Stimulated activated CD4-positive, alpha-beta T cell treated with anti-CD3 and anti-CD28 coated beads, Interleukin-4, amount 100 ng/mL, for 4 hours (primary cell): ENCODE results near the gene RAPGEFL1.
"Not testable (repeated sequence)": the region's sequence is repeated elsewhere in the genome, so short reads cannot be mapped to it uniquely, and the experiment has no call there.

Experiments
- DNase-seq, 2 experiments: peaks; one replicate each; pipeline ENCODE4 v3.0.0-alpha.2; 2020

RAPGEFL1 gene

GRCh38 chr17:40175928-40176753 lies 1.1 kb upstream of the RAPGEFL1 start:
- DNase-seq, result no peak

- DNase-seq, result no peak
Measured at GRCh38 chr17:40176754-40177110, 538 bp upstream of the RAPGEFL1 start.

- no peak for DNase-seq
Measured at GRCh38 chr17:40178021-40178601, 841 bp downstream of the RAPGEFL1 start.

GRCh38 chr17:40178660-40179059 lies 1.4 kb downstream of the RAPGEFL1 start:
- DNase-seq, result no peak

DNA sequence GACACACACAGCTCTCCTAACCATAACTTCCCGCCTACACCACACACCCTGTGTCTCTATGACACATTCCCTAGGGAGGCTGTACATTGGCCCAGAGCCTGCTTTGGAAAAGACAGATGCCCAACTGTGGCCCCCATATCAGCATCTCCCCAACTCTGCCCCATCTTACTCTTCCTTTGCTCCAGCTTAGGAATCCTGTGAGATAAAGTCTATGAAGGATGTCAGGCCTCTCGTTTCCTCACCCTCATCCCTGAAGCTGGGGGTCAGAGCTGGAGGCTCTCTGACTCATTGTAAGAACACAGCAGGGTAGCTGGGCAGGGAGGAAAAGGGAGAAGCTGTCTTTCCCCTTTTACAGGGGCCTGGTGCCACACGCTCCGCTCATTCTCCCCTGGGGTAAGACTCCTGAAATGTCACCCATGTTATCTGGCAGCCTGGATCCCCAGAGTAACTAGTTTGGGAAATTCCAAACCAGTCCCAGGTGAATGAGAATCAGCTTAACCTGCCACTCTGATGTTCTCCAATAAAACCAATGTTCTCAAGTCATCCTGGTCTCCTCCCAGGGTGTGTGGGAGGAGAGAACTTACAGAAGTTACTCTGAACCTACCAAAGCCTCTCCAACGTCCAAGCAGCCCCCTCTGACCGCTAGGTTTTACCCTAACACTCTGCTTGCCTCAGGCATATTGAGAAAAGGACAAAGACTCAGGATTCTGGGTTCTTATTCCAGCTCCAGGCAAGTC lies 2.8 kb downstream of the RAPGEFL1 start:
- DNase-seq, result no peak

GRCh38 chr17:40180694-40181093 lies 3.4 kb downstream of the RAPGEFL1 start:
- DNase-seq, result no peak

DNA sequence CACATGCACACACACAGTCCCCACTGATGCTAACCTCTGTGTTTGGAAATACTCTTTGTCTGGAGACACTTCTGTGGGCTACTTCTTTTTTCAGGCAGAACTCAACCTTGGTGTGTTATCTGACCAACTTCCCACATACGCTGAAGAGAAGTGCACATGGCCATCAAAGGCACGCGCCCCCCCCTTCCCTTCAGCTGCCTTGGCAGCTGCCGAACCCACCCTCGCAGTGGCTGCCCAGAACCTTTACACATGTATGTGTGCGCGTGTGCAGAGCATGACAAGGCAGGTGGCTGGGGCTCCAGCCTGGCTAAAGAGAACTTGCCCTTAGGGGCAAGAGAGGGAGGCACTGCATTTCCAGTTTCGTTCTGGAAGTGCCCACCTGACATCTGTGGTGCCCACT lies 3.9 kb downstream of the RAPGEFL1 start:
- DNase-seq, result no peak

DNA sequence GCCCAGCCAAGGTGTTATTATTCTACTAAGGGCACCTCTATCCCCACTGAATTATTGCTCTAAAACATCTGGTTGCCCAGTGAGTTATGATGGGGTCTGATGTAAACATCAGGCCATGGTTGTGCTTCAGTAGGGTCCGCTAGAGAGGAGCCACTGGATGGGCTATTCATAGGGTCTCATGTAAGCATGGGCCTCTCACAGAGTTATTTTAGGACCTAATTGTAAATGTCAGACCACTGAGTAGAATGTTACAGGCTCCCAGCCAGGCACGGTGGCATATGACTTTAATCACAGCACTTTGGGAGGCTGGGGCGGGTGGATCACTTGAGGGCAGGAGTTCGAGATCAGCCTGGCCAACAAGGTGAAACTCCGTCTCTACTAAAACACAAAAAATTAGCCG lies 5.3 kb downstream of the RAPGEFL1 start:
- no peak for DNase-seq

GRCh38 chr17:40187238-40187637 lies 10.0 kb downstream of the RAPGEFL1 start:
- no peak for DNase-seq

DNA sequence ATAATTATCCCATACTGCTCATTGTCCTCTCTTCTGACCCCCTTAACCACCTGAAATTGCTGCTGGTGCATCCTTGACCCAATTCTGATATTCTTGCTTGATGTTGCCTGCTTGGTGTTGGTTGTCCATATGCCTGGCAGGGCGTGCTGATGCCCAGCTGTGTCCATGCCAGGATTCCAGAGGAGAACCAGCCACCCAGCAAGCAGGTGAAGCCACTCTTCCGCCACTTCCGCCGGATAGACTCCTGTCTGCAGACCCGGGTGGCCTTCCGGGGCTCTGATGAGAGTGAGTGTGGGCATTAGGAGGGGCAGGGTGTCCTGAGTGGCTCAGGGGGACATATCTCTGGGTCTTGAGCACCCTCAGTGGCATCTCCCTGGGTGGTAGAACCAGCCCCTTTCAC lies 11.4 kb downstream of the RAPGEFL1 start:
- no peak for DNase-seq

DNA sequence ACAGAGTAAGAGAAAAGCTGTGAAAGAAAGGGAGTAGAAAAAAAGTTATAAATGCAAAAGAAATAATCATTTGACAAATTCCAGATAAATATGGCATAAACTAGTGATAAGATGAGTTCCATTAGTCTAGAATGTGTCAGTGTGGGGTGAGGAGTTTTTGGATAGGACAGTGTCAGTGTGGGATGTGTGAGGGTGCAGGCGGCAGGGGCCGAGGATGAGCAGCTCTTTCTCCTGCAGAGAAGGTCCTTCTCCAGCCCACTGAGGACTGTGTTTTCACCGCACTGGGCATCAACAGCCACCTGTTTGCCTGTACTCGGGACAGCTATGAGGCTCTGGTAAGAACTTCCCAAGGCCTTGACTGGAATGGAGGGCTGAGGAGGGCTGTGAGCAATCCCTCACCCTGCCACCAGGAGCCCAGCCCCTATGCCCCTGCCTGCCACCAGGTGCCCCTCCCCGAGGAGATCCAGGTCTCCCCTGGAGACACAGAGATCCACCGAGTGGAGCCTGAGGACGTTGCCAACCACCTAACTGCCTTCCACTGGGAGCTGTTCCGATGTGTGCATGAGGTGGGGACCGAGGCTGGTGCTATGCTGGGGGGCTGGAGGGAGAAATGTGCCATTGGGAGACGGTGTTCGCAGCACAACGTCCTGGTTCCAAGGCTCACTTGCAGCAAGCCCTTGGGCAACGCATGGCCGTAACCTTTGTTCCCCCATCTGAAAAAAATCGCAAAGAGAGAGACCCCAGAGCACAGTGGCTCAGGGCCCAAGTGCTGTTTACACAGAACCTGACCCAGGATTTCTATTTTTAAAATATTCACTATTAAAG lies 13.1 kb downstream of the RAPGEFL1 start:
- DNase-seq, result peak in 1 of 2 experiments; percentile 16

DNA sequence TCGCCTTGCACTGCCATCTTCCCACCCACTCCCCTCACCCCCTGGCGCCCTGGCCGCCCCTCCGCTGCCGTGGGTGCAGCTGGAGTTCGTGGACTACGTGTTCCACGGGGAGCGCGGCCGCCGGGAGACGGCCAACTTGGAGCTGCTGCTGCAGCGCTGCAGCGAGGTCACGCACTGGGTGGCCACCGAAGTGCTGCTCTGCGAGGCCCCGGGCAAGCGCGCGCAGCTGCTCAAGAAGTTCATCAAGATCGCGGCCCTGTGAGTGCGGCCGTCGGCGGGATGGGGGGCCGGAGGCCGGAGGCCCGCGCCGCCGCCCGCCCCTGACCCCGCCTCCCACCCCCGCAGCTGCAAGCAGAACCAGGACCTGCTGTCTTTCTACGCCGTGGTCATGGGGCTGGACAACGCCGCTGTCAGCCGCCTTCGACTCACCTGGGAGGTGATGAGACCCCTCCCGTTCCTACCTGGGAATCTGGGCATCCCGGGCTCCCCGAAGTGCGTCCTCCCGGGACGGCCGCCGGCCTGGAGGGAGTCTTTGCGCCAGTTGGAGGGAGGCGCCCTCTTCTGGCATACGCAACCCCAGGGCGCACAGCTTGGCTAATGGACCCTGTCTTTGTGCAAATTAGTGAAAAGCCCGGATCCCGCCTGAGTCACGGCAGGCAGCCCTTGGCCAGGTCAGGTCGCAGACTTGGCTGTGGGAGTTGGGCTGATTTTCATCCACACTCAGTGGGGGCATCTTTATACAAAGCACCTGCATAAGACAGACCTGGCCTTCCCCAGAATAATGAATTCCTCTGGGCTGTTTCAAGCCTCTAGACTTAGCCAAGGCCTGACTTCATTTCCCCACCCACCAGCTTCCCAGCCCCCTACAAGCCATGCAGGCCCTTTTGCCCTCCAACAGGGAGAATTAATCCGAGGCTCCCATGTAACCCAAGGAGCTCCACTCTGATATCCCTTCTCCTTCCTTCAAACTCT lies 14.3 kb downstream of the RAPGEFL1 start:
- DNase-seq, result peak; percentile 52 to 62

DNA sequence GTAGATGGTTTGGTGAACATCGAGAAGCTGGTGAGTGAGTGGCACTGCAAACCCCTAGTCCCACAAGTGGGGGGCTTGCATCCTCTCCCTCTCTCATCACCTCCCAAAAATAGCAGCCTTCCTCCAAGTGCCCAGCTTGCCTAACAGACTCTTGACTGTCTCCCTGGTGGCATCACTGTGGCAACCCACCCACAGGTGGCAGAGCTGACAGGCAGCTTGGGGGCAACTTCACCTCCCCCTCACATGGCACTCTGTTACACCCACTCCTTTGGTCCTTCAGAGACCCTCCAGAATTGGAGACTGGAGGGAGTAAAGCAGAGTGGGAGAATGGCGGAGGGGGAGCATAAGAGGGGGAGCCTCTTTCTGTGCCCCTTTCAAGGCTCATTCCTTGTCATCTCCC lies 15.7 kb downstream of the RAPGEFL1 start:
- DNase-seq, result no peak

GRCh38 chr17:40194821-40195220 lies 17.6 kb downstream of the RAPGEFL1 start:
- no peak for DNase-seq

DNA sequence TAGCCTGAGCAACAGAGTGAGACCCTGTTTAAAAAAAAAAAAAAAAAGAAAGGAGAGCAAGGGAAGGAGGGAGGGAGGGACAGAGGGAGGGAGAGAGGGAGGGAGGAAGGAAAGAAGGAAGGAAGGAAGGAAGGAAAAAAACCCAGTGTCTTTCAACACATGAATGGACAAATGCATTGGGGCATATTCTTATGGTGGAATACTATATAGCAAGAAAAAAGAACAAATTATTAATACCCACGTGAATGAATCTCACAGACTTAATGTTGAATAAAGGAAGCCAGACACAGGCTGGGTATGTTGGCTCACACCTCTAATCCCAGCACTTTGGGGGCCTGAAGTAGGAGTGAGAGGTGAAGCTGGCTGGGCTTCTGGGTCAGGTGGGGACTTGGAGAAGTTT lies 20.3 kb downstream of the RAPGEFL1 start:
- DNase-seq, result no peak

DNA sequence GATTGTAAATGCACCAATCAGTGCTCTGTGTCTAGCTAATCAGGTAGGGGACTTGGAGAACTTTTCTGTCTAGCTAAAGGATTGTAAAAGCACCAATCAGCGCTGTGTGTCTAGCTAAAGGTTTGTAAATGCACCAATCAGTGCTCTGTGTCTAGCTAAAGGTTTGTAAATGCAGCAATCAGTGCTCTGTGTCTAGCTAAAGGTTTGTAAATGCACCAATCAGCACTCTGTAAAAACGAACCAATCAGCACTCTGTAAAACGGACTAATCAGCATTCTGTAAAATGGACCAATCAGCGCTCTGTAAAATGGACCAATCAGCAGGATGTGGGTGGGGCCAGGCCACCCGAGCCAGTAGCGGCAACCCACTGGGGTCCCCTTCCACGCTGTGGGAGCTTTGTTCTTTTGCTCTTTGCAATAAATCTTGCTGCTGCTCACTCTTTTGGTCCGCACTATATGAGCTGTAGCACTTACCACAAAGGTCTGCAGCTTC lies 20.7 kb downstream of the RAPGEFL1 start:
- DNase-seq, result not testable (repeated sequence)

- DNase-seq, result no peak
Measured at GRCh38 chr17:40198576-40198975, 21.3 kb downstream of the RAPGEFL1 start.

DNA sequence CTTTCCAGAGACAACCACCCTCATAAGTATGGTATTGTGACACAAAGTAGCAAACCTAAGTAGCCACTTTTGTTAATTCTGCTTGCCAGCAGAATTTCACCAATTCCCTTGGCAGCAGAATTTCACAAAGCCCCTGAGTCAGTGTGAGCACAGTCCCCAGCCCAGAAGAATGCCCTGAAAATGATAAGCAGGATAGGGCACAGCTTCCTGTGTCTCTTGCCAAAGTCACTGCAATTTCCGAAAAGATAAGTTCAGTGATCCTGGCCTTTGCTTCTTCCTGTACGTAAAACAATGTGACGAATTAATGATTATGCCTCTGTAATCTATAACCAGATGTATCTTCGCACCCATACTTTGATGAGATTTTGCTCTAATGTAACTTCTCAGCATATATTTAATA lies 25.9 kb downstream of the RAPGEFL1 start:
- no peak for DNase-seq

- DNase-seq, result not testable (repeated sequence)
Measured at GRCh38 chr17:40206193-40206592, 28.9 kb downstream of the RAPGEFL1 start.

- no peak for DNase-seq
Measured at GRCh38 chr17:40209404-40210093, 32.3 kb downstream of the RAPGEFL1 start.

DNA sequence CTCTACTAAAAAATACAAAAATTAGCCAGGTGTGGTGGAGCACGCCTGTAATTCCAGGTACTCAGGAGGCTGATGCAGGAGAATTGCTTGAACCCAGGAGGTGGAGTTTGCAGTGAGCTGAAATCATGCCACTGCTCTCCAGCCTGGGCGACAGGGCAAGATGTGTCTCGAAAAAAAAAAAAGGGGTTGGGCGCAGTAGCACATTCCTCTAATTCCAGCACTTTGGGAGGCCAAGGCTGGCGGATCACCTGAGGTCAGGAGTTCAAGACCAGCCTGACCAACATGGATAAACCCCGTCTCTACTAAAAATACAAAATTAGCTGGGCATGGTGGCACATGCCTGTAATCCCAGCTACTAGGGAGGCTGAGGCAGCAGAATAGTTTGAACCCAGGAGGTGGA lies 36.6 kb downstream of the RAPGEFL1 start:
- DNase-seq, result not testable (repeated sequence)
